Caco-2 (cell line): Measurements from ENCODE around the gene UBTD2. TPM values are rescaled to one million over a fixed set of nuclear protein-coding genes. Genes with fewer than 3 reads are reported as not detected.

Experiments used
- BruUV-seq: library from RNA; stranded (reverse); fragments of 400-500 nt; replicated peaks from 2 replicates; lab custom pipeline; 2021; lab: Mats Ljungman, UMichigan
- CTCF ChIA-PET: fragments of 300-600 bp; sonication (Branson Sonifier 250); formaldehyde crosslinking; loops from one replicate; lab custom pipeline; 2022; ENCODE audit warnings: antibody characterized with exemption; lab: Charles Lee
- POLR2A ChIA-PET: fragments of 300-600 bp; sonication (Branson Sonifier 250); formaldehyde crosslinking; loops from one replicate; lab custom pipeline; 2022; ENCODE audit warnings: antibody characterized with exemption; lab: Charles Lee
- DNase-seq, 2 experiments: peaks; one replicate each; pipeline versions ENCODE4 v3.0.0 to v3.0.0-alpha.2; 2020 to 2022
- H3K27me3 ChIP-seq: replicated peaks from 2 replicates; pipeline ENCODE4 v1.6.0; 2011; ENCODE audit warnings: low read length; ENCODE audit not compliant: control insufficient read depth, insufficient read depth
- H3K36me3 ChIP-seq: 2 replicates; pipeline ENCODE4 v1.5.1; 2011; ENCODE audit warnings: low read length; ENCODE audit not compliant: control insufficient read depth, insufficient read depth
- H3K4me1 ChIP-seq: fragments of 250-450 bp; sonication (Bioruptor Pico); 2 replicates; pipeline ENCODE4 v1.5.1; 2020; ENCODE audit warnings: mild to moderate bottlenecking
- H3K4me3 ChIP-seq: 2 replicates; pipeline ENCODE4 v1.5.1; 2011; ENCODE audit warnings: low read depth, mild to moderate bottlenecking, control low read depth, low read length
- H3K9me3 ChIP-seq: fragments of 250-450 bp; sonication (Bioruptor Pico); 2 replicates; pipeline ENCODE4 v1.5.1; 2020; ENCODE audit warnings: mild to moderate bottlenecking, moderate library complexity
- H3K27ac Mint-ChIP-seq: one replicate; pipeline ENCODE4 v1.8.0; 2022; ENCODE audit warnings: mixed read lengths; ENCODE audit not compliant: unreplicated experiment
- H3K27me3 Mint-ChIP-seq: one replicate; pipeline ENCODE4 v1.8.0; 2022; ENCODE audit warnings: mixed read lengths; ENCODE audit not compliant: insufficient read depth, unreplicated experiment
- H3K36me3 Mint-ChIP-seq: one replicate; pipeline ENCODE4 v1.8.0; 2022; ENCODE audit warnings: mild to moderate bottlenecking, mixed read lengths; ENCODE audit not compliant: insufficient read depth, unreplicated experiment
- H3K4me1 Mint-ChIP-seq: one replicate; pipeline ENCODE4 v1.8.0; 2022; ENCODE audit warnings: low read depth, mixed read lengths; ENCODE audit not compliant: unreplicated experiment
- H3K4me3 Mint-ChIP-seq: one replicate; pipeline ENCODE4 v1.8.0; 2022; ENCODE audit warnings: mild to moderate bottlenecking, moderate library complexity, mixed read lengths; ENCODE audit not compliant: unreplicated experiment
- H3K9me3 Mint-ChIP-seq: one replicate; pipeline ENCODE4 v1.8.0; 2022; ENCODE audit warnings: mixed read lengths; ENCODE audit not compliant: unreplicated experiment
- CTCF ChIP-seq, 2 experiments: fragments of 200-600 bp in 1 of 2; IDR thresholded peaks; 1 replicate in 1 of 2; 2 replicates in 1 of 2; pipeline versions ENCODE4 v1.5.1 to v1.8.0; 2011 to 2022; ENCODE audit warnings: antibody characterized with exemption in 1 of 2, control low read depth in 1 of 2, inconsistent platforms in 1 of 2, low read depth in 1 of 2, low read length in 1 of 2, mild to moderate bottlenecking in 1 of 2, moderate library complexity in 1 of 2; ENCODE audit not compliant: insufficient read depth in 1 of 2, severe bottlenecking in 1 of 2, unreplicated experiment in 1 of 2
- intact Hi-C: fragments of 100-400 bp; cut with micrococcal nuclease; formaldehyde crosslinking; loops from one replicate; pipeline ENCODE4 v1.10.0; 2022; ENCODE audit not compliant: unreplicated experiment
- total RNA-seq: library from RNA; stranded (reverse); gene quantifications from 2 replicates; pipeline ENCODE4 v1.2.3, GENCODE V29; 2022

UBTD2 gene
- total RNA-seq, 1 experiment from 2014 or later: 32.4 TPM

GRCh38 chr5:172267943-172268342, 15.6 kb downstream of the UBTD2 start:
- no TSS peak for BruUV-seq
- Mint-ChIP-seq H3K27me3 (no peaks in the 10 kb centered on the region), H3K36me3 (peaks cover 31% of the 10 kb centered on the region), H3K4me1 (peaks cover 6% of the 10 kb centered on the region), H3K27ac (peak overlapping the region; percentile 5), H3K9me3 (no peaks in the 10 kb centered on the region), H3K4me3 (no peak overlapping the region)
- no peak for DNase-seq
- no peaks in the 10 kb centered on the region for H3K9me3 ChIP-seq
- ChIA-PET POLR2A (no interaction called here), CTCF (no interaction called here)
- H3K27me3 ChIP-seq: no peaks in the 10 kb centered on the region
- peaks cover 5% of the 10 kb centered on the region; the same call in 1 of the 2 replicates for H3K4me1 ChIP-seq
- no peak for TF ChIP-seq CTCF (IDR thresholded peaks at IDR 0.05; ENCODE audit: insufficient read depth in 1 of 2, low read depth in 1 of 2, low read length in 1 of 2, severe bottlenecking in 1 of 2, unreplicated experiment in 1 of 2)
- no peak overlapping the region for H3K4me3 ChIP-seq
- no peaks in the 10 kb centered on the region for H3K36me3 ChIP-seq
- intact Hi-C loops: no loop called here

- Histone ChIP-seq H3K36me3 (no peaks in the 10 kb centered on the region), H3K4me1 (peaks cover 5% of the 10 kb centered on the region; the same call in 1 of the 2 replicates), H3K4me3 (no peak overlapping the region), H3K27me3 (no peaks in the 10 kb centered on the region), H3K9me3 (no peaks in the 10 kb centered on the region)
- TSS peak; percentile 5 for BruUV-seq
- no peaks in the 10 kb centered on the region for H3K27me3 Mint-ChIP-seq
- POLR2A ChIA-PET: no interaction called here
- no peak overlapping the region for H3K27ac Mint-ChIP-seq
- no peaks in the 10 kb centered on the region for H3K9me3 Mint-ChIP-seq
- intact Hi-C loops: no loop called here
- no peak overlapping the region for H3K4me3 Mint-ChIP-seq
- CTCF ChIA-PET: no interaction called here
- no peak for TF ChIP-seq CTCF (IDR thresholded peaks at IDR 0.05; ENCODE audit: insufficient read depth in 1 of 2, low read depth in 1 of 2, low read length in 1 of 2, severe bottlenecking in 1 of 2, unreplicated experiment in 1 of 2)
- DNase-seq: no peak
- H3K36me3 Mint-ChIP-seq: peaks cover 24% of the 10 kb centered on the region
- peaks cover 6% of the 10 kb centered on the region for H3K4me1 Mint-ChIP-seq
Measured at GRCh38 chr5:172266676-172267092, 16.9 kb downstream of the UBTD2 start.

- DNase-seq: no peak
- CTCF ChIA-PET: no interaction called here
- intact Hi-C loops: no loop called here
- Histone ChIP-seq H3K4me1 (peaks cover 5% of the 10 kb centered on the region; the same call in 1 of the 2 replicates), H3K27me3 (no peaks in the 10 kb centered on the region), H3K36me3 (no peaks in the 10 kb centered on the region), H3K9me3 (no peaks in the 10 kb centered on the region), H3K4me3 (no peak overlapping the region)
- H3K36me3 Mint-ChIP-seq: peaks cover 27% of the 10 kb centered on the region
- no peak overlapping the region for H3K4me3 Mint-ChIP-seq
- no peak for TF ChIP-seq CTCF (IDR thresholded peaks at IDR 0.05; ENCODE audit: insufficient read depth in 1 of 2, low read depth in 1 of 2, low read length in 1 of 2, severe bottlenecking in 1 of 2, unreplicated experiment in 1 of 2)
- no peaks in the 10 kb centered on the region for H3K27me3 Mint-ChIP-seq
- no TSS peak for BruUV-seq
- H3K27ac Mint-ChIP-seq: no peak overlapping the region
- H3K4me1 Mint-ChIP-seq: peaks cover 6% of the 10 kb centered on the region
- H3K9me3 Mint-ChIP-seq: no peaks in the 10 kb centered on the region
- POLR2A ChIA-PET: no interaction called here
Measured at GRCh38 chr5:172266071-172266675, 17.4 kb downstream of the UBTD2 start.
